ENCODE measurements around the gene LGALS14. TPM values are rescaled to one million over a fixed set of nuclear protein-coding genes. Genes with fewer than 3 reads are reported as not detected.

The LGALS14 gene
- total and polyA plus RNA-seq, 10 of the 15 experiments (the other 5 are each of a cell fraction or from before 2014, with no cell fraction given), result 5.1 to 34.6 (median 7.3) TPM

DNA sequence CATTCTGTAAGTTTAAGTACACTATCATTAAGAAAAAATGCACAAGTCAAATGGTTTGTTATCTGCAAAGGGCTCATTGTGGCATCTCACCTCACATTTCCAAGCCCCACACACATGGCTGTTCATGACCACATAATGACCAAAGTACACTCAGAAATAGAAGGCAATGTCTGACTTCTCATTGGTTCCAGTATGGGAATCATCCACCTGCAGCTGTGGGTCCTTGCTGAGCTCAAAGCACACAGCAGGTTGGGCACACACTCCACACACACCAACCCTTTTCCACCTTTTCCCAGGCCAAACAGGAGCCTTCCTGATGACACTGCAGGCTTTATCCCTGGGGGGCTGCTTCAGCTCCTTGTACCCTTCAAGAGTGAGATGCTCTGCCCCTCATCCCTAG is 21.7 kb downstream of the LGALS14 start:
- FAIRE-seq, result no peak
- no peaks in the 10 kb centered on the region for H3K79me2 ChIP-seq (ENCODE audit: control insufficient read depth, insufficient read depth, low read length)
- H3K36me3 ChIP-seq (ENCODE audit: control insufficient read depth in 2 of 2, insufficient read depth in 2 of 2, low read length in 1 of 2), result no peaks in the 10 kb centered on the region
- no peaks in the 10 kb centered on the region; the same call in 2 of the 3 replicates for H3K9me3 ChIP-seq (replicated peaks; ENCODE audit: control insufficient read depth, insufficient read depth, low read length)
- ChIA-PET POLR2A (interaction anchor here (0.5 to 0.6 kb wide), 2 partner anchors 31 to 108 kb away, joined by 3 to 4 read pairs; partner anchors contain the start of gene DYRK1B), SMC1A (ENCODE audit: uncharacterized antibody, unreplicated experiment) (interaction anchor here (1.0 kb wide), 1 partner anchor 67 kb away, joined by 3 read pairs; no protein-coding TSS in a partner anchor), RAD21 (ENCODE audit: unreplicated experiment) (no interaction called here), CTCF (no interaction called here)
- peak overlapping the region; percentile 74 for H3K27ac ChIP-seq (ENCODE audit: control insufficient read depth, insufficient read depth)
- in situ Hi-C loops (cut with MboI) (no loop called here), intact Hi-C loops (cut with micrococcal nuclease; ENCODE audit: unreplicated experiment) (no loop called here)
- no peaks in the 10 kb centered on the region for H4K20me1 ChIP-seq (ENCODE audit: control insufficient read depth, insufficient read depth)
- no peak overlapping the region for H3K4me3 ChIP-seq
- no peak overlapping the region; the same call in 1 of the 2 replicates for H3K4me2 ChIP-seq (ENCODE audit: control insufficient read depth, insufficient read depth)
- peaks cover 29% of the 10 kb centered on the region for H3K4me1 ChIP-seq (ENCODE audit: control insufficient read depth, insufficient read depth, low read length)
- TF ChIP-seq ZSCAN29 (IDR thresholded peaks at IDR 0.05), result no peak
- no peak for TF ChIP-seq TCF12 (IDR thresholded peaks at IDR 0.05; ENCODE audit: low read depth, low read length)
- TF ChIP-seq, protein P1, sequence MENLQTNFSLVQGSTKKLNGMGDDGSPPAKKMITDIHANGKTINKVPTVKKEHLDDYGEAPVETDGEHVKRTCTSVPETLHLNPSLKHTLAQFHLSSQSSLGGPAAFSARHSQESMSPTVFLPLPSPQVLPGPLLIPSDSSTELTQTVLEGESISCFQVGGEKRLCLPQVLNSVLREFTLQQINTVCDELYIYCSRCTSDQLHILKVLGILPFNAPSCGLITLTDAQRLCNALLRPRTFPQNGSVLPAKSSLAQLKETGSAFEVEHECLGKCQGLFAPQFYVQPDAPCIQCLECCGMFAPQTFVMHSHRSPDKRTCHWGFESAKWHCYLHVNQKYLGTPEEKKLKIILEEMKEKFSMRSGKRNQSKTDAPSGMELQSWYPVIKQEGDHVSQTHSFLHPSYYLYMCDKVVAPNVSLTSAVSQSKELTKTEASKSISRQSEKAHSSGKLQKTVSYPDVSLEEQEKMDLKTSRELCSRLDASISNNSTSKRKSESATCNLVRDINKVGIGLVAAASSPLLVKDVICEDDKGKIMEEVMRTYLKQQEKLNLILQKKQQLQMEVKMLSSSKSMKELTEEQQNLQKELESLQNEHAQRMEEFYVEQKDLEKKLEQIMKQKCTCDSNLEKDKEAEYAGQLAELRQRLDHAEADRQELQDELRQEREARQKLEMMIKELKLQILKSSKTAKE (IDR thresholded peaks at IDR 0.05; ENCODE audit: low read depth, poor library complexity, severe bottlenecking), result no peak
- TF ChIP-seq, protein P2, sequence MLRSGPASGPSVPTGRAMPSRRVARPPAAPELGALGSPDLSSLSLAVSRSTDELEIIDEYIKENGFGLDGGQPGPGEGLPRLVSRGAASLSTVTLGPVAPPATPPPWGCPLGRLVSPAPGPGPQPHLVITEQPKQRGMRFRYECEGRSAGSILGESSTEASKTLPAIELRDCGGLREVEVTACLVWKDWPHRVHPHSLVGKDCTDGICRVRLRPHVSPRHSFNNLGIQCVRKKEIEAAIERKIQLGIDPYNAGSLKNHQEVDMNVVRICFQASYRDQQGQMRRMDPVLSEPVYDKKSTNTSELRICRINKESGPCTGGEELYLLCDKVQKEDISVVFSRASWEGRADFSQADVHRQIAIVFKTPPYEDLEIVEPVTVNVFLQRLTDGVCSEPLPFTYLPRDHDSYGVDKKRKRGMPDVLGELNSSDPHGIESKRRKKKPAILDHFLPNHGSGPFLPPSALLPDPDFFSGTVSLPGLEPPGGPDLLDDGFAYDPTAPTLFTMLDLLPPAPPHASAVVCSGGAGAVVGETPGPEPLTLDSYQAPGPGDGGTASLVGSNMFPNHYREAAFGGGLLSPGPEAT (IDR thresholded peaks at IDR 0.05; ENCODE audit: low read depth), result no peak
- TF ChIP-seq IKZF2 (IDR thresholded peaks at IDR 0.05), result 0 out of 4 replicates have a peak, but pooled peaks of 1 of the 2 experiments have one; percentile 10
- 0 out of 2 replicates have a peak, but pooled peaks have one; percentile 13 for TF ChIP-seq RUNX3 (IDR thresholded peaks at IDR 0.05; ENCODE audit: low read length)
- TF ChIP-seq SRF (IDR thresholded peaks at IDR 0.05; ENCODE audit: low read depth in 2 of 2, low read length in 2 of 2), result no peak
- no peak for DNase-seq (ENCODE audit: low read depth, low spot score)
- no peak overlapping the region for H3K9ac ChIP-seq (ENCODE audit: control insufficient read depth, insufficient read depth, low read length)
- no TSS peak for BruUV-seq (replicated peaks)
- H2AFZ ChIP-seq (ENCODE audit: control insufficient read depth, low read depth, low read length), result no peak overlapping the region
- no peaks in the 10 kb centered on the region for H3K27me3 ChIP-seq (replicated peaks in 1 of 2; ENCODE audit: control insufficient read depth in 2 of 2, insufficient read depth in 2 of 2, low read length in 1 of 2)
- ATAC-seq, result no peak

Measured in GM12878 (cell line).